Suprapubic skin (tissue), 4 donors: ENCODE measurements around the gene TRIP4.

Experiments used
- EP300 ChIP-seq: sonication (generic); formaldehyde crosslinking; IDR thresholded peaks from one replicate; pipeline ENCODE4 v1.6.1; 2017; ENCODE audit warnings: antibody characterized with exemption
- POLR2A ChIP-seq, 2 donors: fragments of 450-650 bp; IDR thresholded peaks; one replicate each; pipeline ENCODE4 v1.6.1; 2017; ENCODE audit warnings: antibody characterized with exemption in 2 of 2, mild to moderate bottlenecking in 2 of 2, moderate library complexity in 2 of 2
- POLR2AphosphoS5 ChIP-seq, 3 donors: sonication (generic); formaldehyde crosslinking; IDR thresholded peaks; one replicate each; pipeline ENCODE4 v1.6.1; 2017; ENCODE audit warnings: antibody characterized with exemption in 3 of 3
- TF ChIP-seq, protein P1 (sequence below), 2 donors: fragments of 200-600 bp in 1 of 2; fragments of 450-650 bp in 1 of 2; sonication (generic) in 1 of 2; IDR thresholded peaks; one replicate each; pipeline ENCODE4 v1.5.1; 2016 to 2019; ENCODE audit warnings: antibody characterized with exemption in 2 of 2, mild to moderate bottlenecking in 1 of 2, moderate library complexity in 1 of 2

DNA sequence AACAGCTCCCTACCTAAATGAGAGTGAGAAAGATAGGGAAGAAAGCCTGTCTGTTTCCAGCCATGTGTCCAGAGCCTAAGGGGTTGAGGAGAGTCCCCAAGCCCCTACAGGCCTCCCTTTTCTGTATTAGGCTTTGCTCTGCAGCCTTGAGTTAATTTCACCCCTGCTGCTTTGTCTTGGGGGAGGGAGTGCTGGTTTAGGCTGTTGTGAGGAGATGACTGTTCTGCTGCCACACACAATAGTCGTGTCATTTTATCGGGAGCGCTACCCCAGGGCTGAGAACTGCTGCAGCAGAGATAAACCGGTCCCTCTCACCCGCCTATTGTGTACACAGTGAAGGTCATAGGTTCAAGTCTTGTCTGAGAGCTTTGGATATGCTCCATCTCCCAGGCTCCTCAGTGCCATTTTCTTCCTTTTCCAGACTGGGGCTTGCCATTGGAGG, 74.1 kb downstream of the TRIP4 start:
- TF ChIP-seq POLR2AphosphoS5 (IDR thresholded peaks at IDR 0.05): no peak
- TF ChIP-seq, protein P1, sequence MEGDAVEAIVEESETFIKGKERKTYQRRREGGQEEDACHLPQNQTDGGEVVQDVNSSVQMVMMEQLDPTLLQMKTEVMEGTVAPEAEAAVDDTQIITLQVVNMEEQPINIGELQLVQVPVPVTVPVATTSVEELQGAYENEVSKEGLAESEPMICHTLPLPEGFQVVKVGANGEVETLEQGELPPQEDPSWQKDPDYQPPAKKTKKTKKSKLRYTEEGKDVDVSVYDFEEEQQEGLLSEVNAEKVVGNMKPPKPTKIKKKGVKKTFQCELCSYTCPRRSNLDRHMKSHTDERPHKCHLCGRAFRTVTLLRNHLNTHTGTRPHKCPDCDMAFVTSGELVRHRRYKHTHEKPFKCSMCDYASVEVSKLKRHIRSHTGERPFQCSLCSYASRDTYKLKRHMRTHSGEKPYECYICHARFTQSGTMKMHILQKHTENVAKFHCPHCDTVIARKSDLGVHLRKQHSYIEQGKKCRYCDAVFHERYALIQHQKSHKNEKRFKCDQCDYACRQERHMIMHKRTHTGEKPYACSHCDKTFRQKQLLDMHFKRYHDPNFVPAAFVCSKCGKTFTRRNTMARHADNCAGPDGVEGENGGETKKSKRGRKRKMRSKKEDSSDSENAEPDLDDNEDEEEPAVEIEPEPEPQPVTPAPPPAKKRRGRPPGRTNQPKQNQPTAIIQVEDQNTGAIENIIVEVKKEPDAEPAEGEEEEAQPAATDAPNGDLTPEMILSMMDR (IDR thresholded peaks at IDR 0.05): no peak
- no peak for TF ChIP-seq POLR2A (IDR thresholded peaks at IDR 0.05)
- TF ChIP-seq EP300: no peak
